Ishikawa (cell line): ENCODE data around the gene SMOC1.

Experiments
- CEBPB ChIP-seq: IDR thresholded peaks from 2 replicates; pipeline ENCODE4 v1.6.1; 2012
- CREB1 ChIP-seq: IDR thresholded peaks from 2 replicates; pipeline ENCODE4 v1.6.1; 2012; ENCODE audit warnings: low read depth
- EGR1 ChIP-seq: IDR thresholded peaks from 2 replicates; pipeline ENCODE4 v1.6.1; 2012
- EP300 ChIP-seq: IDR thresholded peaks from 2 replicates; pipeline ENCODE4 v1.6.1; 2012; ENCODE audit warnings: borderline replicate concordance
- FOXM1 ChIP-seq: IDR thresholded peaks from 2 replicates; pipeline ENCODE4 v1.6.1; 2012; ENCODE audit warnings: low read depth, borderline replicate concordance
- NFIC ChIP-seq: IDR thresholded peaks from 2 replicates; pipeline ENCODE4 v1.6.1; 2012
- RAD21 ChIP-seq: IDR thresholded peaks from 2 replicates; pipeline ENCODE4 v1.6.1; 2012; ENCODE audit warnings: low read depth
- TAF1 ChIP-seq: IDR thresholded peaks from 2 replicates; pipeline ENCODE4 v1.6.1; 2012; ENCODE audit warnings: low read depth, mild to moderate bottlenecking
- TCF12 ChIP-seq: IDR thresholded peaks from 2 replicates; pipeline ENCODE4 v1.6.1; 2012; ENCODE audit warnings: low read depth
- TEAD4 ChIP-seq: IDR thresholded peaks from 2 replicates; pipeline ENCODE4 v1.6.1; 2012
- YY1 ChIP-seq: IDR thresholded peaks from 2 replicates; pipeline ENCODE4 v1.6.1; 2012; ENCODE audit warnings: low read depth
- ZBTB7A ChIP-seq: IDR thresholded peaks from 2 replicates; pipeline ENCODE4 v1.6.1; 2012; ENCODE audit warnings: low read depth
- TF ChIP-seq, protein P1 (sequence below): IDR thresholded peaks from 2 replicates; pipeline ENCODE4 v1.6.1; 2012
- TF ChIP-seq, protein P2 (sequence below): IDR thresholded peaks from 2 replicates; pipeline ENCODE4 v1.6.1; 2012
- TF ChIP-seq, protein P3 (sequence below): IDR thresholded peaks from 2 replicates; pipeline ENCODE4 v1.6.1; 2012; ENCODE audit warnings: low read depth, mild to moderate bottlenecking

SMOC1 gene

DNA sequence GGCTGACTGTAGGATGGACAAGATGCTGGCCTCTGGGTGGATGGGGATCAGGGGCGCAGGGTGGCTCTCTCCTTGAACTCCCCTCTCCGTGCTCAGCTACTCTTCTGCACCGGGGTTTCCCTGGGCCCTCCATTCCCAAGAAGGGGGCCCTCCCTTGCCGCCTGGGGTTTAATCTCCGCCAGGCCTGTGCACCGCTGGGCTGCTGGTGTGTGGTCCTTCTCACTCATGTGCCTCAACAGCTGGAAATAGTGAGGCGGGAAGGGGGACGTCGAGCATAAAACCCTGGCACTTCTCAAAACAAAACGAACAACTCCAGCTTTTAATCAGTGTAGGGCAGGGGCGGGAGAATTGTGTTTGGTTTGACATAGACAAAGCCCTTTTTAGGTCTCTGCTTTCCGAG, 19.0 kb upstream of the SMOC1 start:
- TF ChIP-seq ZBTB7A (no peak), CREB1 (no peak), TEAD4 (no peak), RAD21 (no peak), FOXM1 (no peak), EP300 (no peak), EGR1 (no peak), CEBPB (no peak), TAF1 (no peak), YY1 (no peak), TCF12 (no peak)
- TF ChIP-seq, protein P1, sequence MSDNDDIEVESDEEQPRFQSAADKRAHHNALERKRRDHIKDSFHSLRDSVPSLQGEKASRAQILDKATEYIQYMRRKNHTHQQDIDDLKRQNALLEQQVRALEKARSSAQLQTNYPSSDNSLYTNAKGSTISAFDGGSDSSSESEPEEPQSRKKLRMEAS: no peak
- TF ChIP-seq, protein P2, sequence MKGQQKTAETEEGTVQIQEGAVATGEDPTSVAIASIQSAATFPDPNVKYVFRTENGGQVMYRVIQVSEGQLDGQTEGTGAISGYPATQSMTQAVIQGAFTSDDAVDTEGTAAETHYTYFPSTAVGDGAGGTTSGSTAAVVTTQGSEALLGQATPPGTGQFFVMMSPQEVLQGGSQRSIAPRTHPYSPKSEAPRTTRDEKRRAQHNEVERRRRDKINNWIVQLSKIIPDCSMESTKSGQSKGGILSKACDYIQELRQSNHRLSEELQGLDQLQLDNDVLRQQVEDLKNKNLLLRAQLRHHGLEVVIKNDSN: no peak
- TF ChIP-seq, protein P3, sequence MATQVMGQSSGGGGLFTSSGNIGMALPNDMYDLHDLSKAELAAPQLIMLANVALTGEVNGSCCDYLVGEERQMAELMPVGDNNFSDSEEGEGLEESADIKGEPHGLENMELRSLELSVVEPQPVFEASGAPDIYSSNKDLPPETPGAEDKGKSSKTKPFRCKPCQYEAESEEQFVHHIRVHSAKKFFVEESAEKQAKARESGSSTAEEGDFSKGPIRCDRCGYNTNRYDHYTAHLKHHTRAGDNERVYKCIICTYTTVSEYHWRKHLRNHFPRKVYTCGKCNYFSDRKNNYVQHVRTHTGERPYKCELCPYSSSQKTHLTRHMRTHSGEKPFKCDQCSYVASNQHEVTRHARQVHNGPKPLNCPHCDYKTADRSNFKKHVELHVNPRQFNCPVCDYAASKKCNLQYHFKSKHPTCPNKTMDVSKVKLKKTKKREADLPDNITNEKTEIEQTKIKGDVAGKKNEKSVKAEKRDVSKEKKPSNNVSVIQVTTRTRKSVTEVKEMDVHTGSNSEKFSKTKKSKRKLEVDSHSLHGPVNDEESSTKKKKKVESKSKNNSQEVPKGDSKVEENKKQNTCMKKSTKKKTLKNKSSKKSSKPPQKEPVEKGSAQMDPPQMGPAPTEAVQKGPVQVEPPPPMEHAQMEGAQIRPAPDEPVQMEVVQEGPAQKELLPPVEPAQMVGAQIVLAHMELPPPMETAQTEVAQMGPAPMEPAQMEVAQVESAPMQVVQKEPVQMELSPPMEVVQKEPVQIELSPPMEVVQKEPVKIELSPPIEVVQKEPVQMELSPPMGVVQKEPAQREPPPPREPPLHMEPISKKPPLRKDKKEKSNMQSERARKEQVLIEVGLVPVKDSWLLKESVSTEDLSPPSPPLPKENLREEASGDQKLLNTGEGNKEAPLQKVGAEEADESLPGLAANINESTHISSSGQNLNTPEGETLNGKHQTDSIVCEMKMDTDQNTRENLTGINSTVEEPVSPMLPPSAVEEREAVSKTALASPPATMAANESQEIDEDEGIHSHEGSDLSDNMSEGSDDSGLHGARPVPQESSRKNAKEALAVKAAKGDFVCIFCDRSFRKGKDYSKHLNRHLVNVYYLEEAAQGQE: no peak

DNA sequence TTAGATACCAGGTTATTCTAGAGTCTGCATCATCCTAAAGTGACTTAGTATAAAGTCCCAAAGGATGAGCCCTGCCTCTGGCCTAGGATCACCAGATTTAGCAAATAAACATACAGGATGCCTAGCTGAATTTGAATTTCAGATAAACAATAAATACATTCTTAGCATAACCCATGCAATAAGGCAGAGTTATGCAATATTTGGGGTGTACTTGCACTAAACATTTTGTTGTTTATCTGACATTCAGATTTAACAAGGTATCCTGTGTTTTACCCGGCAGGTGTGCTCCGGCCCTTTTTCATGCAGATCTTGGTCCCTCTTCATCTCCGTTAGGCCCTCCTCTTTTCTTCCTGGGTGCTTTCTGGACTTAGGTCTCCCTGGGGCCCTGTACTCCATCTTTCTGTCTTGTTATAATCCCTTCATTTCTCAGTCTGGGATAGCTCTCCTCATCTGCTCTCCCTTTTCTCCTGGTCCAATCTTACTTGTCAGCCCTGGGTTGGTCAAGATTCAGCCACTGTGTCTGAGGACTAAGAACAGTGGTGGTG, 18.1 kb upstream of the SMOC1 start:
- no peak for TF ChIP-seq TAF1

DNA sequence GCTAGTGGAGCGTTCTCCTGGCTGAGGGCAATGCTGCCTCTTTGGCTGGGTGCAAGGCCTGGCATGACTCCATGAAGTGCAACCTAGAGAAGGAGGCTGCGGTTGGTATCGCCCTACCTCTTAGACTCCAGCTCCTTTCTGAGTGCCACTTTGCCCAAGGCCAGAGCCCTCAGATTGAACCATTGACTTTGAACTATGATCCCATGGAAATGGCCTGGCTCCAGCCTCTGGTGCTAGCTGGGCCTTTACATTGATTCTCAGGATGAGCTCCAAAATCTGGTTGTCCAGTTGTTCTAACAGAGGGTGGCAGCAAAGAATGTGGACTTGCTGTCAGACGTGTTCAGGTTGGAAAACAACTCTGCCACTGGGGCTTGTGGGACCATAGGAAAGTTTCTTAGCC, 16.1 kb upstream of the SMOC1 start:
- TF ChIP-seq YY1 (no peak), TAF1 (no peak), ZBTB7A (no peak)

DNA sequence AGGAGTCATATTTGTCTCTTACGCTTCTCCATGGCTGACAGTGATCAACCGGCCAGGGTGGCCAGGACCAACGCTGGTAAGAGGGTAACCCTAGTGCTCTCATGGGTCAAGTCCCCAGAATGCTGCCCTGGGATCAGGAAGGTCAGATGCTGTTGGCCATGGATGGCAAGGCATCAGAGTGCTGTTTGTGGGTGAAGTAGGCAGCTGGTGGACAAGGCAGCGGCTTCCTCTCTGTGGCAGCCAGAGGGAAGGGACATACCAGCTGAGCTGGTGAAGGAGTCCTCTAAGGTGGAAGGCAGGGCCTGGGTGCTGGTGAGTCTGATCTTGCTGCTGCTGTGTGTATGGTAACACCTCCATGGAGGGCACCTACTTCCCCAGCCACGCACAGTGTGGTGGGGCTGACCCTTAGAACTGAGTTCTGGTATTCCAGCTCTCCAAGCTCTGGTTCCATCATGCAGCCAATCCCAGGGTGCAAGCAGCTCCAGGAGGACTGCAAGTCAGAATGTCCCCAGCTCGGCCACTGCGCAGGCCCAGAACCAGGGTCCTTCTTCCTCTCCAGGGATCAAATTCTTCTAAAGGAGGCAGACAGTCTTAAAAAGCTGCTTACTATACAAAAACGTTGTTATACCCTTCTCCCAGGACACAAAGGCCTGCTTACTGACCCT, 13.4 kb upstream of the SMOC1 start:
- no peak for TF ChIP-seq CEBPB

DNA sequence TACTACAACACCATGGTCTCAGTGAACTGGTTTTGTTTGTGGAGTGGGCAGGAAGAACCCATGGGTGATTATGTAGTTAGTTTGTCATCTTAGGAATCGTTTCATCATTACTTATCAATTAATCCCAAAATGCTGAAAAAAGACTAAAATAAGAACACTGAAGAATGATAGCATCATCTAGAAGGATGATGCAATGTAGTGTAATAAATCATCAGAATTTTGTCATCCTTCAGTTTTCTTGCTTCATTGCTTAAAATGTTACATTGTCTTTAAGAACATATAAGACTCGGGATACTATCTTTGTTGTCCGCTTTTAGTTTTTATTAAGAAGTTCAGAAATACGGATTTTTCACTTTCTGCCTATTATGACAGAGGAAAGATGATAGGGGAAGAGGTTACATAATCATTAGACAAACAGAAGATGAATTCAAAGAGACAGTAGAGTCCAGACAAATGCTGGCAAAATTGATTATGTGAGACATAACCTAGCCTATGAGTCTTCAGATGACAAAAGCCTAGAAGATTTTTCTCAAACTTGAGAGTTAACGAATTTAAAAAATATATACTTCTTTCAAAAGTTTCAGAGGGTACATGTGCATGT, 10.8 kb upstream of the SMOC1 start:
- TF ChIP-seq EP300 (no peak), TEAD4 (no peak), TCF12 (no peak), RAD21 (no peak), NFIC (no peak), YY1 (no peak), CREB1 (no peak), ZBTB7A (no peak), TAF1 (no peak)
- TF ChIP-seq, protein P3: no peak

DNA sequence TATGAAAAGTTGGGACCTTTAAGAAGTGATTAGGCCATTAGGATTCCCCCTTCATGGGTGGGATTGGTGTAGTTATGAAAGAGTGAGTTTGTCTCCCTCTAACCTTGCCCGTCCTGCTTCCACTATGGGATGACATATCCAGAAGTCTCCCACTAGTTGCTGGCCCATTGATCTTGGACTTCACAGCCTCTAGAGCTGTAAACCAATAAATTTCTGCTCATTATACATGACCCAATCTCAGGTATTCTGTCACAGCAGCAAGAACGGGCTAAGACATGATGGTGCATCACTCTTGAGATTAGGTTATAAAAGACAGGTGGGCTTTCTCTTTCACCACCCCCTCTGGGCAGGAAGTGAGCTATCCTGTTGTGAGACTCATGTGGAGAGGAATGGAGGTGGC, 8.6 kb upstream of the SMOC1 start:
- no peak for TF ChIP-seq YY1
- no peak for TF ChIP-seq FOXM1
- TF ChIP-seq CEBPB: no peak
- TF ChIP-seq TAF1: no peak
- no peak for TF ChIP-seq EP300
- no peak for TF ChIP-seq EGR1
- TF ChIP-seq, protein P1: no peak
- TF ChIP-seq RAD21: no peak
- no peak for TF ChIP-seq TEAD4
- no peak for TF ChIP-seq CREB1
- TF ChIP-seq NFIC: no peak
- no peak for TF ChIP-seq ZBTB7A
- TF ChIP-seq, protein P2: no peak
- TF ChIP-seq, protein P3: no peak
- no peak for TF ChIP-seq TCF12
